HCT116 (cell line): ENCODE data around the gene TGDS. TPM values are rescaled to one million over a fixed set of nuclear protein-coding genes. Genes with fewer than 3 reads are reported as not detected.

Experiments used
- ATAC-seq: fragments of 200-7000 bp; cut with Tn5 transposase; 2 replicates; pipeline ENCODE4 v1.9.1; 2020; ENCODE audit warnings: mild to moderate bottlenecking, moderate library complexity
- BruUV-seq: library from RNA; stranded (reverse); fragments of 400-500 nt; replicated peaks from 2 replicates; lab custom pipeline; 2021; lab: Mats Ljungman, UMichigan
- CTCF ChIA-PET: fragments of 300-600 bp; sonication (Branson Sonifier 250); formaldehyde crosslinking; loops from one replicate; lab custom pipeline; 2021; ENCODE audit warnings: antibody characterized with exemption; lab: Charles Lee
- POLR2A ChIA-PET: fragments of 300-600, 350-600 bp; sonication (Branson Sonifier 250); formaldehyde crosslinking; loops from one replicate; lab custom pipeline; 2021; ENCODE audit warnings: antibody characterized with exemption; lab: Charles Lee
- RAD21 ChIA-PET, 2 experiments: fragments of 300-600 bp; sonication (Branson Sonifier 250); formaldehyde crosslinking; loops; one replicate each; lab custom pipeline; 2023; ENCODE audit warnings: low total read pairs in 2 of 2; ENCODE audit not compliant: uncharacterized antibody in 2 of 2, unreplicated experiment in 2 of 2, low non-redundant PET in 1 of 2; lab: Charles Lee
- DNase-seq: peaks from one replicate; pipeline ENCODE4 v3.0.0-alpha.2; 2010; ENCODE audit warnings: low read depth, low spot score
- H2AFZ ChIP-seq: fragments of 200-600 bp; shearing (Covaris generic), sonication (generic); 2 replicates; pipeline ENCODE4 v1.6.1; 2017; ENCODE audit warnings: low read depth, mixed run types, mixed read lengths, antibody characterized with exemption, low read length; ENCODE audit not compliant: poor library complexity, severe bottlenecking
- H3K27ac ChIP-seq: 2 replicates; pipeline ENCODE4 v1.5.1; 2012; ENCODE audit warnings: low read depth, low read length
- H3K27me3 ChIP-seq: fragments of 200-600 bp; sonication (generic); 2 replicates; pipeline ENCODE4 v1.6.1; 2016; ENCODE audit warnings: mixed run types, low read length, mixed read lengths; ENCODE audit not compliant: insufficient read depth
- H3K36me3 ChIP-seq, 2 experiments: fragments of 200-500 bp in 1 of 2; fragments of 200-600 bp in 1 of 2; sonication (Bioruptor generic) in 1 of 2; sonication (generic) in 1 of 2; 2 replicates each; pipeline versions ENCODE4 v1.5.1 to v1.6.1; 2014 to 2016; ENCODE audit warnings: low read length in 2 of 2, inconsistent platforms in 1 of 2, mixed read lengths in 1 of 2, mixed run types in 1 of 2; ENCODE audit not compliant: insufficient read depth in 2 of 2, control insufficient read depth in 1 of 2
- H3K4me1 ChIP-seq, 2 experiments: fragments of 200-600 bp in 1 of 2; sonication (generic) in 1 of 2; 2 replicates each; pipeline versions ENCODE4 v1.5.1 to v1.6.1; 2012 to 2017; ENCODE audit warnings: low read length in 2 of 2, inconsistent platforms in 1 of 2, mild to moderate bottlenecking in 1 of 2, mixed read lengths in 1 of 2, mixed run types in 1 of 2, moderate library complexity in 1 of 2; ENCODE audit not compliant: insufficient read depth in 2 of 2, control insufficient read depth in 1 of 2
- H3K4me2 ChIP-seq: fragments of 200-600 bp; sonication (generic); 2 replicates; pipeline ENCODE4 v1.6.1; 2017; ENCODE audit warnings: mixed run types, low read length, mixed read lengths
- H3K4me3 ChIP-seq, 2 experiments: fragments of 200-600 bp in 1 of 2; sonication (generic) in 1 of 2; replicated peaks in 1 of 2; 2 replicates each; pipeline ENCODE4 v1.5.1; 2011 to 2016; ENCODE audit warnings: low read length in 2 of 2, control low read depth in 1 of 2, low read depth in 1 of 2, mild to moderate bottlenecking in 1 of 2, mixed read lengths in 1 of 2, mixed run types in 1 of 2
- H3K79me2 ChIP-seq: fragments of 200-600 bp; sonication (generic); 2 replicates; pipeline ENCODE4 v1.6.1; 2017; ENCODE audit warnings: mild to moderate bottlenecking, mixed run types, low read length, moderate library complexity, mixed read lengths; ENCODE audit not compliant: insufficient read depth
- H3K9ac ChIP-seq: fragments of 200-600 bp; sonication (generic); 2 replicates; pipeline ENCODE4 v1.6.1; 2016; ENCODE audit warnings: low read length, mixed read lengths
- H3K9me2 ChIP-seq: fragments of 200-600 bp; sonication (generic), shearing (Covaris generic); 2 replicates; pipeline ENCODE4 v1.6.1; 2017; ENCODE audit warnings: mixed run types, mild to moderate bottlenecking, moderate library complexity; ENCODE audit not compliant: insufficient read depth
- H3K9me3 ChIP-seq, 2 experiments: fragments of 200-500 bp in 1 of 2; fragments of 200-600 bp in 1 of 2; sonication (Bioruptor generic) in 1 of 2; sonication (generic) in 1 of 2; 2 replicates each; pipeline ENCODE4 v1.6.1; 2014 to 2017; ENCODE audit warnings: low read length in 2 of 2, mixed read lengths in 2 of 2, inconsistent platforms in 1 of 2, low read depth in 1 of 2, mild to moderate bottlenecking in 1 of 2, mixed run types in 1 of 2, moderate library complexity in 1 of 2; ENCODE audit not compliant: control insufficient read depth in 1 of 2, insufficient read depth in 1 of 2
- H4K20me1 ChIP-seq: fragments of 200-600 bp; sonication (generic), shearing (Covaris generic); 2 replicates; pipeline ENCODE4 v1.6.1; 2017; ENCODE audit warnings: mixed run types, mild to moderate bottlenecking, moderate library complexity; ENCODE audit not compliant: insufficient read depth
- ATF3 ChIP-seq: IDR thresholded peaks from 2 replicates; pipeline ENCODE4 v1.6.1; 2012
- CEBPB ChIP-seq: IDR thresholded peaks from 2 replicates; pipeline ENCODE4 v1.6.1; 2012; ENCODE audit warnings: low read depth
- EGR1 ChIP-seq: IDR thresholded peaks from 2 replicates; pipeline ENCODE4 v1.6.1; 2012; ENCODE audit warnings: low read depth
- ELF1 ChIP-seq: IDR thresholded peaks from 2 replicates; pipeline ENCODE4 v1.6.1; 2012; ENCODE audit warnings: low read depth, borderline replicate concordance
- EZH2 ChIP-seq: fragments of 200-600 bp; sonication (generic); IDR thresholded peaks from 2 replicates; pipeline ENCODE4 v1.6.1; 2017; ENCODE audit warnings: antibody characterized with exemption, mixed run types
- EZH2phosphoT487 ChIP-seq: fragments of 200-600 bp; IDR thresholded peaks from 2 replicates; pipeline ENCODE4 v1.6.1; 2018; ENCODE audit warnings: antibody characterized with exemption, borderline replicate concordance
- JUND ChIP-seq: IDR thresholded peaks from 2 replicates; pipeline ENCODE4 v1.6.1; 2012
- MAX ChIP-seq: IDR thresholded peaks from 2 replicates; pipeline ENCODE4 v1.6.1; 2012
- POLR2AphosphoS5 ChIP-seq: IDR thresholded peaks from 2 replicates; pipeline ENCODE4 v1.6.1; 2011; ENCODE audit warnings: mild to moderate bottlenecking, low read depth, low read length, moderate library complexity
- RAD21 ChIP-seq: IDR thresholded peaks from 2 replicates; pipeline ENCODE4 v1.6.1; 2012; ENCODE audit warnings: low read depth, mild to moderate bottlenecking
- SIN3A ChIP-seq: IDR thresholded peaks from 2 replicates; pipeline ENCODE4 v1.6.1; 2012; ENCODE audit warnings: low read depth
- SRF ChIP-seq: IDR thresholded peaks from 2 replicates; pipeline ENCODE4 v1.6.1; 2012; ENCODE audit warnings: low read depth
- TCF7L2 ChIP-seq: IDR thresholded peaks from 2 replicates; pipeline ENCODE4 v1.7.0; 2011; ENCODE audit warnings: borderline replicate concordance, inconsistent platforms; ENCODE audit not compliant: insufficient read depth, insufficient read length; ENCODE audit errors: extremely low read depth
- YY1 ChIP-seq: IDR thresholded peaks from 2 replicates; pipeline ENCODE4 v1.6.1; 2011; ENCODE audit warnings: low read length, low read depth, moderate library complexity, mild to moderate bottlenecking; ENCODE audit not compliant: insufficient replicate concordance; ENCODE audit errors: extremely low read depth
- ZFX ChIP-seq: fragments of 450-650 bp; IDR thresholded peaks from 2 replicates; pipeline ENCODE4 v1.6.1; 2017
- ZNF274 ChIP-seq: fragments of 200-500 bp; sonication (Bioruptor generic); IDR thresholded peaks from 2 replicates; pipeline ENCODE4 v1.6.1; 2014; ENCODE audit warnings: mild to moderate bottlenecking, low read depth, low read length, inconsistent platforms
- intact Hi-C: fragments of 100-400 bp; cut with micrococcal nuclease; formaldehyde crosslinking; loops from 2 replicates; pipeline ENCODE4 v1.10.0; 2022
- total RNA-seq: library from RNA; stranded (reverse); gene quantifications from one replicate; pipeline ENCODE4 v1.2.1, GENCODE V29; 2021; ENCODE audit not compliant: unreplicated experiment

Gene TGDS
- total RNA-seq, 1 experiment from 2014 or later: 16.9 TPM

GRCh38 chr13:94544922-94545321 lies 51.0 kb downstream of the TGDS start:
- Histone ChIP-seq H3K27ac (no peak overlapping the region), H3K79me2 (no peaks in the 10 kb centered on the region), H3K4me1 (peaks cover 5 to 20% of the 10 kb centered on the region in 2 experiments; a peak in 3 of 4 replicates), H3K4me3 (no peak overlapping the region), H2AFZ (no peak overlapping the region), H3K9me2 (no peaks in the 10 kb centered on the region), H3K36me3 (no peaks in the 10 kb centered on the region), H3K27me3 (peaks cover 10% of the 10 kb centered on the region), H4K20me1 (no peaks in the 10 kb centered on the region), H3K9ac (no peak overlapping the region), H3K9me3 (no peaks in the 10 kb centered on the region), H3K4me2 (no peak overlapping the region)
- intact Hi-C loops: loop anchor here (5.0 kb wide), 1 partner anchor 108 kb away; no protein-coding TSS in a partner anchor
- ChIA-PET POLR2A (no interaction called here), CTCF (no interaction called here), RAD21 (no interaction called here)
- TF ChIP-seq ZNF274 (no peak), ZFX (no peak), JUND (no peak), SIN3A (no peak), POLR2AphosphoS5 (no peak), EZH2phosphoT487 (no peak), ATF3 (no peak), SRF (no peak), EGR1 (no peak), YY1 (no peak), EZH2 (no peak), CEBPB (no peak), RAD21 (no peak), TCF7L2 (no peak)
- ATAC-seq (no peak), DNase-seq (no peak)
- no TSS peak for BruUV-seq

- intact Hi-C loops: no loop called here
- H3K4me3 ChIP-seq: no peak overlapping the region
- no peaks in the 10 kb centered on the region for H4K20me1 ChIP-seq
- DNase-seq (no peak), ATAC-seq (no peak)
- H3K9me2 ChIP-seq: no peaks in the 10 kb centered on the region
- no peak overlapping the region for H3K27ac ChIP-seq
- H3K9me3 ChIP-seq: no peaks in the 10 kb centered on the region
- H3K4me2 ChIP-seq: no peak overlapping the region
- ChIA-PET CTCF (no interaction called here), RAD21 (no interaction called here), POLR2A (no interaction called here)
- TF ChIP-seq ELF1 (no peak), RAD21 (no peak), EGR1 (no peak), MAX (no peak), CEBPB (no peak)
- H3K27me3 ChIP-seq: peaks cover 29% of the 10 kb centered on the region
- H3K79me2 ChIP-seq: no peaks in the 10 kb centered on the region
- no peaks in the 10 kb centered on the region for H3K36me3 ChIP-seq
- H2AFZ ChIP-seq: no peak overlapping the region
- peaks cover 0 to under 1% of the 10 kb centered on the region in 2 experiments; a peak in 1 of 4 replicates for H3K4me1 ChIP-seq
- BruUV-seq: no TSS peak
- H3K9ac ChIP-seq: no peak overlapping the region
These were observed 53.0 kb downstream of the TGDS start for GRCh38 chr13:94542917-94543316.
